Mucosa of descending colon (tissue), 3 donors: ENCODE results near the gene DLEU7. TPM values are rescaled to one million over a fixed set of nuclear protein-coding genes. Genes with fewer than 3 reads are reported as not detected.

Source experiments
- ATAC-seq: fragments of 200-7000 bp; cut with Tn5 transposase; one replicate; pipeline ENCODE4 v1.9.1; 2020; ENCODE audit warnings: mild to moderate bottlenecking, moderate library complexity
- DNase-seq, 3 donors: peaks; one replicate each; pipeline ENCODE4 v3.0.0-alpha.2; 2020
- H3K36me3 ChIP-seq: fragments of 200-600 bp; one replicate; pipeline ENCODE4 v1.8.0; 2021; ENCODE audit warnings: low read depth, mild to moderate bottlenecking
- H3K4me1 ChIP-seq: fragments of 200-600 bp; one replicate; pipeline ENCODE4 v1.8.0; 2021; ENCODE audit warnings: low read depth, mild to moderate bottlenecking
- H3K4me3 ChIP-seq: fragments of 200-600 bp; one replicate; pipeline ENCODE4 v1.8.0; 2021; ENCODE audit warnings: mild to moderate bottlenecking
- H3K9me3 ChIP-seq: fragments of 200-600 bp; one replicate; pipeline ENCODE4 v1.8.0; 2021; ENCODE audit warnings: mild to moderate bottlenecking
- intact Hi-C, 2 donors: fragments of 100-400 bp; cut with DNase I in 1 of 2; cut with micrococcal nuclease in 1 of 2; formaldehyde crosslinking; loops; one replicate each; pipeline versions ENCODE4 v1.11.0 to v1.11.1; 2022; cut with DNase I, micrococcal nuclease
- long read RNA-seq, 2 donors: library from polyadenylated mRNA; unstranded; transcript quantifications; one replicate each; pipeline ENCODE4 v2.0.0, GENCODE V29; 2019 to 2021
- total RNA-seq, 3 donors: library from RNA; stranded (reverse); fragmentation: NEBNext Ultra II Directional in 2 of 3; extraction: Animal tissue kit (Norgen Biotek cat#: 25700) in 2 of 3; gene quantifications; one replicate each; pipeline versions ENCODE4 v1.2.1 to v1.2.4, GENCODE V29; 2021 to 2023
- TF ChIP-seq, protein P1 (sequence below): fragments of 200-600 bp; IDR thresholded peaks from one replicate; pipeline ENCODE4 v1.8.0; 2022; ENCODE audit warnings: antibody characterized with exemption, mild to moderate bottlenecking
- donor health status: DM: no; HTN: no; CAD: no; lungs with moderate emphysema.
- donor health status: DM: no; HTN: no; CAD: no.
- donor health status: DM: no; HTN: yes; CAD: no.

Gene DLEU7
- under 1 TPM in 2 of 3 donors, not detected in 1; 0.13 to 0.17 TPM for total RNA-seq
- long read RNA-seq, donor 1, result 0 reads
- long read RNA-seq, donor 2, result 0 reads

DNA sequence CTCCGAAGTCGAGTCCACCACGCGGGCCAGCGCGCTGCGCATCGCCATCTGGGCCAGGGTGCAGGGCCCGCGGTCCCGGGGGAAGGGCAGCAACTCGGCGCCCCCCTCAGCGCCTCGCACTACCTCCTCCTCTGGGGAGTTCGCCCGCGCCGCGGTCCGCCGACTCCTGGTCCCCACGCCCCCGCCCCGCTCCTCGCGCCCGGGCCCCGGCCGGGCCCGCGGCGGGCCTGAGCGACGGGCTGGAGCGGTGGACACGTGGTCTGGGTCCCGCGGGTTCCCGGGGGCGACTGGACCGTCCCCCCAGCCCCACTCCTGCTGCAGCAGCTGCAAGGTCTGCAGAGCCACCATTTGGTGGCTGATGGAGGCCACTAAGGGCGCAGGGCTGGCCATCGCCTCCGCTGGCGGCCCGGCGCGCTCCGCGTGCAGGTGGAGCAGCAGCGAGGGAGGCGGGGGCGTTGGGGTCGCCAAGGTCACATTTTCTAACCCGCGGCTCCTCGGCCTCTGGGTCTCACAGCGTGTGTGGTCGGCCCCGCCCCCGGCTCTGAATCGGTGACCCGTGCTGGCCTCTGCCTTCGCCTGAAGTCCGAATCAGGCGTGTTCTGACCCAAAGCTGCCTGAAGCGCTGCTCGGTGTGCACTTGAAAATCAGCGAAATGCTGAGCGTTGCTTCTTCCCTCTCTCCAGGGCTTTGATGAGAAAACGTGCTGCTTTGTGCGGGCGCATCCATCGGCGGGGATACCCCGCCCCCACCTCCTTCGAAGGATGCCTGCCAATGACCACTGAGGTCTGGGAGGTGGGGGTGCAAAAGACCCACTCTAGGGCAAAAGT is at the start of gene DLEU7:
TSS of gene DLEU7 (minus strand) at position 436 of the 827 bp plus-strand sequence. CDS start at position 390, 46 bp downstream.
- TF ChIP-seq, protein P1, sequence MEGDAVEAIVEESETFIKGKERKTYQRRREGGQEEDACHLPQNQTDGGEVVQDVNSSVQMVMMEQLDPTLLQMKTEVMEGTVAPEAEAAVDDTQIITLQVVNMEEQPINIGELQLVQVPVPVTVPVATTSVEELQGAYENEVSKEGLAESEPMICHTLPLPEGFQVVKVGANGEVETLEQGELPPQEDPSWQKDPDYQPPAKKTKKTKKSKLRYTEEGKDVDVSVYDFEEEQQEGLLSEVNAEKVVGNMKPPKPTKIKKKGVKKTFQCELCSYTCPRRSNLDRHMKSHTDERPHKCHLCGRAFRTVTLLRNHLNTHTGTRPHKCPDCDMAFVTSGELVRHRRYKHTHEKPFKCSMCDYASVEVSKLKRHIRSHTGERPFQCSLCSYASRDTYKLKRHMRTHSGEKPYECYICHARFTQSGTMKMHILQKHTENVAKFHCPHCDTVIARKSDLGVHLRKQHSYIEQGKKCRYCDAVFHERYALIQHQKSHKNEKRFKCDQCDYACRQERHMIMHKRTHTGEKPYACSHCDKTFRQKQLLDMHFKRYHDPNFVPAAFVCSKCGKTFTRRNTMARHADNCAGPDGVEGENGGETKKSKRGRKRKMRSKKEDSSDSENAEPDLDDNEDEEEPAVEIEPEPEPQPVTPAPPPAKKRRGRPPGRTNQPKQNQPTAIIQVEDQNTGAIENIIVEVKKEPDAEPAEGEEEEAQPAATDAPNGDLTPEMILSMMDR, result no peak
- intact Hi-C loops, result no loop called here
- H3K36me3 ChIP-seq, result no peaks in the 10 kb centered on the region
- no peak within 1 kb of the TSS for H3K4me3 ChIP-seq
- no peaks in the 10 kb centered on the region for H3K9me3 ChIP-seq
- ATAC-seq, result no peak
- DNase-seq, result no peak
- no peaks in the 10 kb centered on the region for H3K4me1 ChIP-seq

DNA sequence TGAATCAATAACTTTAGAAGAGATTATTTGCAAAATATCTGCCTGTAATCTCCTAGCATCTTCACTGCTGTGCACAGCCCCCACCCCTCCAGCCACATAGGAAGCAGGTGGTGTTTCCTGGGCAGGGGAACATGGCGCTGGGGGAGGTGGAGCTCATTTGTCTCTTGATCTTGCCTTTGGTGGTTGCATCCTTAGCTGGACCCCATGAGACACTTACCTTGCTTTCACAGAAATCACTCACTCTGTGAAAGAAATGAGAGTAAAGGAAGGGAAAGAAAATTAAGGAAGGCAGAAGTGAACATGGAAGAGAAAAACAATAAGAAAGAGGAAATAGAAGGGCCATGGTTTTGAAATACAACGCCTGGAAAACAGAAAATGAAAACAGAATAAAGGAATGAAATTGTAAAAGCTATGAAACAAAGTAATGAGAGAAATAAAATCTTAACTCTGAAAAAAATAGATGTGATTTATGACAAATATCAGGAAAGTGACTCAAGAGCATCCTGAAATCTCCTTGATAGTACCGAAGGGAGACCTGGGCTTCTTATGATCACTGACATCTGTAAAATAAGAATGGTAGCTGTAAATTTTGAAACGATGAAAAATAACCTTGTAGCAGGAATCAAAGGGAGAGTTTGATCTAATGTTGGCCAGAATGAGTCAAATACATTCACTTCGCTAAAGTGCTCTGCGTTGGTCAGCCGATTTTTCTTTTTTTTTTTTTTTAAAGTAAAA is 48.9 kb upstream of the DLEU7 start:
- DNase-seq (peak; percentile 29 to 60 (median 35)), ATAC-seq (peak; percentile 69)
- Histone ChIP-seq H3K4me3 (no peak overlapping the region), H3K9me3 (no peaks in the 10 kb centered on the region), H3K4me1 (no peaks in the 10 kb centered on the region), H3K36me3 (no peaks in the 10 kb centered on the region)
- intact Hi-C loops, result no loop called here
- TF ChIP-seq, protein P1, result no peak

DNA sequence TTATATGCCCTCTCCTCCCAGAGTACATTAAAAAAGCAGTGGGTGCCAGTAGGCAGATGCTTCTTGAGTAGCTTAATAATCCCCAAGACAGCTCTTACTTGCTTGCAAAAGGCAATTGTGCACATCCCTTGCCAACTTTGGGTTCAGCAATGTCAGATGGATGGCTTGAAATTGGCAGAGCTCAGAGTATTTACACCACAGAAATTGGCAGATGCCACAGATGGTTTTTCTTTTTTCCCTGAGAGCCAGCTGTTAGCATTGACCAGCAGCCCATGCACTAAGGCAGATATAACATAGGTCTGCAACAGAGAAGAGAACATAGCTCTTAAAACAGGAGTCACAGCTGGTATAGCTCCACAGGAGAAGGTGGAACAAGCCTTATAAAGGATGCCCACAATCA is 47.7 kb upstream of the DLEU7 start:
- ATAC-seq, result no peak
- TF ChIP-seq, protein P1, result no peak
- Histone ChIP-seq H3K36me3 (no peaks in the 10 kb centered on the region), H3K4me3 (no peak overlapping the region), H3K4me1 (no peaks in the 10 kb centered on the region), H3K9me3 (no peaks in the 10 kb centered on the region)
- intact Hi-C loops, result no loop called here
- DNase-seq, result no peak

DNA sequence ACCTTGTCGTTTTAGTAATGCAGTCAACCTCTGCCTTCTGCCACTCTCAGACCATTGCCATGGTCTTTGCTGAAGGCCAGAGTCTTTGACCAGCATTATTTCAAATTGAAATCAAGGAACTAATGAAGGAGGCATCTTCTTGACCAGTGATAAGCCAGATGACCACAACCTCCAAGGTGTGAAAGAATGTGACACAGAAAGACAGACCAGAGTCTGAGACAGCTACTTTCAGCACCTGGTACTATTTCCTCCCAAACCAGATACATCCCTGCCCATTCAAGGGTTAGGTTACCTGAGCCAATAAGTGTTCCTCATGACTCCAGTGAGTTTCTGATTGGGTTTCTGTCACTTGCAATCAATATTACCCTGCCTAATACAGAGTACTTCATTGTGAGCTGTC is 45.8 kb upstream of the DLEU7 start:
- ATAC-seq, result no peak

DNA sequence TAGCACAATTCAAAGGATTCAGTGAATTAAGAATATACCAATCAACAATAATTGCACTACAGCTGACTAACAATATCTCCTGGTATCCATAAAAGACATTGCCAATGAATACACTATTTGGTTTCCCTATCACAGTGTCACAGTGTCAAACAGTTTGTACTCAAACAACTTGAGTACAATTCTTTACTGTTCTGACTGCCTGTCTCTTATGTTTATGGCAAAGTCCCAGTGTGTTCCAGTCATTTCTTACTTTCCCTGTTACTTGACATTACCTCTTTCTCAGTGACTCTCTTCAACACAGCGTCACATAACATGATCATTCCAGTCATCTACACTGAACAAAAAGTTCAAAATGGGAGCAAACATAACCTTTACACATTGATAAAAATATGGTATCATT is 44.9 kb upstream of the DLEU7 start:
- no peak for ATAC-seq
- intact Hi-C loops, result no loop called here
- Histone ChIP-seq H3K36me3 (no peaks in the 10 kb centered on the region), H3K4me1 (no peaks in the 10 kb centered on the region), H3K9me3 (no peaks in the 10 kb centered on the region), H3K4me3 (no peak overlapping the region)
- DNase-seq, result no peak
- TF ChIP-seq, protein P1, result no peak

More for the DNA sequence above, 45.8 kb upstream of the DLEU7 start:
- DNase-seq, result no peak
- Histone ChIP-seq H3K4me1 (no peaks in the 10 kb centered on the region), H3K4me3 (no peak overlapping the region), H3K36me3 (no peaks in the 10 kb centered on the region), H3K9me3 (no peaks in the 10 kb centered on the region)
- intact Hi-C loops, result no loop called here
- TF ChIP-seq, protein P1, result no peak
